ENCODE results near the gene IGF2.

IGF2 gene

GRCh38 chr11:2176389-2176900 lies 37.3 kb upstream of the IGF2 start:
- TF ChIP-seq CTCF (IDR thresholded peaks at IDR 0.05; ENCODE audit: low read length, missing control alignments): no peak

GRCh38 chr11:2175659-2176058 lies 36.5 kb upstream of the IGF2 start:
- DNase-seq (ENCODE audit: low read depth): peak; percentile 13

More at GRCh38 chr11:2176389-2176900, 37.3 kb upstream of the IGF2 start:
- DNase-seq (ENCODE audit: low read depth): no peak
- H3K4me3 ChIP-seq (replicated peaks; ENCODE audit: low read depth, low read length): no peak overlapping the region

GRCh38 chr11:2174361-2174760 lies 35.2 kb upstream of the IGF2 start:
- no peak for DNase-seq (ENCODE audit: low read depth)
- H3K4me3 ChIP-seq (replicated peaks; ENCODE audit: low read depth, low read length): no peak overlapping the region
- TF ChIP-seq CTCF (IDR thresholded peaks at IDR 0.05; ENCODE audit: low read length, missing control alignments): no peak

More at GRCh38 chr11:2175659-2176058, 36.5 kb upstream of the IGF2 start:
- no peak overlapping the region for H3K4me3 ChIP-seq (replicated peaks; ENCODE audit: low read depth, low read length)
- TF ChIP-seq CTCF (IDR thresholded peaks at IDR 0.05; ENCODE audit: low read length, missing control alignments): no peak

GRCh38 chr11:2173761-2174160 lies 34.6 kb upstream of the IGF2 start:
- no peak for TF ChIP-seq CTCF (IDR thresholded peaks at IDR 0.05; ENCODE audit: low read length, missing control alignments)
- H3K4me3 ChIP-seq (replicated peaks; ENCODE audit: low read depth, low read length): no peak overlapping the region
- DNase-seq (ENCODE audit: low read depth): no peak

GRCh38 chr11:2173150-2173693 lies 34.0 kb upstream of the IGF2 start:
- no peak for DNase-seq (ENCODE audit: low read depth)
- TF ChIP-seq CTCF (IDR thresholded peaks at IDR 0.05; ENCODE audit: low read length, missing control alignments): peak; percentile 47
- H3K4me3 ChIP-seq (replicated peaks; ENCODE audit: low read depth, low read length): no peak overlapping the region

- TF ChIP-seq CTCF (IDR thresholded peaks at IDR 0.05; ENCODE audit: low read length, missing control alignments): no peak
- DNase-seq (ENCODE audit: low read depth): no peak
- H3K4me3 ChIP-seq (replicated peaks; ENCODE audit: low read depth, low read length): no peak overlapping the region
These were observed 33.5 kb upstream of the IGF2 start for GRCh38 chr11:2172676-2173075.

GRCh38 chr11:2171591-2172003 lies 32.4 kb upstream of the IGF2 start, which contains the start of gene TH:
Gene TH, minus strand, starts transcription at chr11:2171815. Its CDS starts 29 bp downstream, at chr11:2171786.
- no peak for TF ChIP-seq CTCF (IDR thresholded peaks at IDR 0.05; ENCODE audit: low read length, missing control alignments)
- H3K4me3 ChIP-seq (replicated peaks; ENCODE audit: low read depth, low read length): no peak within 1 kb of the TSS

More at GRCh38 chr11:2171591-2172003, 32.4 kb upstream of the IGF2 start, which contains the start of gene TH:
- DNase-seq (ENCODE audit: low read depth): no peak
